Body of pancreas (tissue), 4 donors: ENCODE measurements around the gene JMJD8.

Source experiments
- POLR2A ChIP-seq, 3 donors: fragments of 450-650 bp; IDR thresholded peaks; one replicate each; pipeline ENCODE4 v1.6.1; 2016; ENCODE audit warnings: antibody characterized with exemption in 3 of 3, mild to moderate bottlenecking in 2 of 3
- TF ChIP-seq, protein P1 (sequence below), 7 experiments: fragments of 450-650 bp in 4 of 7; fragments of 200-600 bp in 3 of 7; sonication (generic) in 3 of 7; IDR thresholded peaks; one replicate each; pipeline ENCODE4 v1.5.1; 2016 to 2019; ENCODE audit warnings: antibody characterized with exemption in 7 of 7

- TF ChIP-seq, protein P1, sequence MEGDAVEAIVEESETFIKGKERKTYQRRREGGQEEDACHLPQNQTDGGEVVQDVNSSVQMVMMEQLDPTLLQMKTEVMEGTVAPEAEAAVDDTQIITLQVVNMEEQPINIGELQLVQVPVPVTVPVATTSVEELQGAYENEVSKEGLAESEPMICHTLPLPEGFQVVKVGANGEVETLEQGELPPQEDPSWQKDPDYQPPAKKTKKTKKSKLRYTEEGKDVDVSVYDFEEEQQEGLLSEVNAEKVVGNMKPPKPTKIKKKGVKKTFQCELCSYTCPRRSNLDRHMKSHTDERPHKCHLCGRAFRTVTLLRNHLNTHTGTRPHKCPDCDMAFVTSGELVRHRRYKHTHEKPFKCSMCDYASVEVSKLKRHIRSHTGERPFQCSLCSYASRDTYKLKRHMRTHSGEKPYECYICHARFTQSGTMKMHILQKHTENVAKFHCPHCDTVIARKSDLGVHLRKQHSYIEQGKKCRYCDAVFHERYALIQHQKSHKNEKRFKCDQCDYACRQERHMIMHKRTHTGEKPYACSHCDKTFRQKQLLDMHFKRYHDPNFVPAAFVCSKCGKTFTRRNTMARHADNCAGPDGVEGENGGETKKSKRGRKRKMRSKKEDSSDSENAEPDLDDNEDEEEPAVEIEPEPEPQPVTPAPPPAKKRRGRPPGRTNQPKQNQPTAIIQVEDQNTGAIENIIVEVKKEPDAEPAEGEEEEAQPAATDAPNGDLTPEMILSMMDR (IDR thresholded peaks at IDR 0.05): peak in 1 of 7 experiments; percentile 4
- TF ChIP-seq POLR2A (IDR thresholded peaks at IDR 0.05): peak; percentile 20 to 62 (median 59)
Measured at GRCh38 chr16:642189-643049, 41.7 kb downstream of the JMJD8 start.
